Ramos (cell line): Measurements from ENCODE around the gene POTEC.
"Not testable (repeated sequence)": the region's sequence is repeated elsewhere in the genome, so short reads cannot be mapped to it uniquely, and the experiment has no call there.

Experiments used
- in situ Hi-C: fragments of 300-500 bp; cut with MboI; formaldehyde crosslinking; loops from one replicate; pipeline ENCODE4 v1.14.3; 2022; ENCODE audit warnings: low sequenced_read_pairs; ENCODE audit not compliant: unreplicated experiment

POTEC gene

GRCh38 chr18:14543446-14543964, at the start of gene POTEC:
TSS of gene POTEC (minus strand) at chr18:14543600. CDS start at chr18:14543146, 454 bp downstream.
- in situ Hi-C loops = not testable (repeated sequence)

DNA sequence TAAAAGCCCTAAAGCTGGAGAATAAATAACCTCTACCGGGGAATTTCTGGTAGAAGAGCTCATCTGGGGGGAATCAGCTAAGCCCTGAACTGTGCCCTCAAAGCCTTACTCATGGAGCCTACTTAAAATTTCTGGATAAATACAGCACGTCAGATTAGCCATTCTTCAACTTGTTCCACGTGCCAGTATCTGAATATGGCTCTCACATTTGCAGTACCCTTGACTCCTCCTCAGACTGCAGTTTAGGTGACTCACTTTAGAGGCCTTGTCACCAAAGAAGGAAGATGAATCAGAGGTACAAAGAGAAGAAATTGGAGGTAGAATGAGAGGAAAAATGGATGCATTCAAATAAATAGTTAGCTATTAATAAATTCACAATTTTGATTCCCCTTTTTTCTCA, 34.6 kb upstream of the POTEC start:
- in situ Hi-C loops = no loop called here

DNA sequence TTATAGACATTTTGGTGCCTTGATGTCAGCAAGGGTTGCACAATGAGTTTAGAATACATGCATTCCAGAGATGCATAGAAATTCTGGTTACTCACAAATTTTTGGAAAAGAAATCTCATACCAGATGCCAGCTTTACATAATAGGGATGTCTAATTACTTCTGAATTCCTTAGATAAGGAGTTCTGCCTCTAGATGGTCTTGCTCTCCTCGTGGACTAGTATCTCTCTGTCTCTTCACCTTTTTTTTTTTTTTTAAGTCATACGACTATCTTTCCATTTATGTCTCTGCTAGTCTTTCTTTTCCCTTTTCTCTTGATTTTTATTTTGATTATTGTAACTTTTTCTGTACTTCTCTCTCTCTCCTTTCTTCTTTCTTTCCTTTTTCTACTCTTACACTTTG, 16.1 kb upstream of the POTEC start:
- in situ Hi-C loops = not testable (repeated sequence)

DNA sequence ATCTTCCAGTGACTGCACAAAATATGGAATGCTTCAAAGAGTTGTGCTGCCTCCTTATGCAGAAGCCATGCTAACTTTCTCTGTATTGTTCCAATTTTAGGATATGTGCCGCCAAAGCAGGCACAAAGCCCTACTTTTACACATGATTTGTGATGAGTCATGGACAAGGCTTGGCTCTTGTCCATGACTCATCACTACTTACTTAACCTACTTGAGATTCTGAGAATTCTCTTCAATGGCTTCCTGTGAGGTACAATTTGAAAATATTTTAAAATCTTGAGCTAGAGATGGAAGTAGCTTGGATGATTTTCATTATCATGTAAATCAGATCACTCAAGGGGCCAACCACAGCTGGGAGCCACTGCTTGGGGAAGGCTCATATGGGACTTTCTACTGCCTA, 11.7 kb downstream of the POTEC start:
- in situ Hi-C loops = not testable (repeated sequence)

DNA sequence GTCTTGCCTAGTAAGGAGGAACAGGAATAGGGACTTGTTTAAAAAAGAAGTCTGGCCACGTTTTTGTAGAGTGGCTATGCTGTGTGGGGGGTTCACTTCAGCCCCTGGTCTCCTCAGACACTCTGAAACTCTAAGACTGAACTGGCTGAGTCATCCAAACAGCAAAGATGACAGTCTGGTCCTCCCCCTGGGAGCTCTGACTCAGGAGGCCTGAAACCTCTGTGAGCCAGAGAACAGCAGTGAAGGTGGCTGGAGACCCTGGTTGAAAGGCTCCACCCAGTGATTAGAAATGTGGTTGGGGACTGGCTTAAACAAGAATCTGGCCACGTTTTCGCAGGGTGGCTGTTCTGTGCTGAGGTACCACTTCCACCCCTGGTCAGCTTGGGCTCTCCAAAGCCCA, 32.7 kb downstream of the POTEC start:
- in situ Hi-C loops = not testable (repeated sequence)

GRCh38 chr18:14503691-14504090, 39.7 kb downstream of the POTEC start:
- in situ Hi-C loops = not testable (repeated sequence)

DNA sequence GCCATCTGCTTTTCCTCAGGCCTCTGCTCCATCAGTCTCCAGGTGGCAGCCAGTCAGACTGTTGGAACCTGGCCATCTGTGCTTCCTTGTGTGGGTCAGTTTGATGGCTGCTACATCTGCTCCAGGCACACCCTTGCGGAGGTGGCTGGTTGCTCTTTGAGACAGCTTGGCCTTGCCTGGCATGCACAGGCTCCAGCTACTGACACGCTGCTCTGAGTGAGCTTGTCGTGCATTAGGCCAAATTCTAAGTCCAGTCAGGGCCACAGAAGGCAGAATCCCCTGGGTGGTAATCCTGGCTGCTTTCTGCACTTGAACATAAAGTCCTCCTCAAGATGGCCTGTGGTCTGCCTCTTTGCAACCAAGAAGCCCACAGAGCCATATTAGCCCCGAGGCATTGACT, 41.5 kb downstream of the POTEC start:
- in situ Hi-C loops = not testable (repeated sequence)

- in situ Hi-C loops = not testable (repeated sequence)
Observed at GRCh38 chr18:14489256-14490014, 54.0 kb downstream of the POTEC start.

- in situ Hi-C loops = not testable (repeated sequence)
Observed at GRCh38 chr18:14488789-14489188, 54.6 kb downstream of the POTEC start.

- in situ Hi-C loops = not testable (repeated sequence)
Observed at GRCh38 chr18:14486926-14487580, 56.3 kb downstream of the POTEC start.

- in situ Hi-C loops = not testable (repeated sequence)
Observed at GRCh38 chr18:14479076-14479475, 64.3 kb downstream of the POTEC start.

DNA sequence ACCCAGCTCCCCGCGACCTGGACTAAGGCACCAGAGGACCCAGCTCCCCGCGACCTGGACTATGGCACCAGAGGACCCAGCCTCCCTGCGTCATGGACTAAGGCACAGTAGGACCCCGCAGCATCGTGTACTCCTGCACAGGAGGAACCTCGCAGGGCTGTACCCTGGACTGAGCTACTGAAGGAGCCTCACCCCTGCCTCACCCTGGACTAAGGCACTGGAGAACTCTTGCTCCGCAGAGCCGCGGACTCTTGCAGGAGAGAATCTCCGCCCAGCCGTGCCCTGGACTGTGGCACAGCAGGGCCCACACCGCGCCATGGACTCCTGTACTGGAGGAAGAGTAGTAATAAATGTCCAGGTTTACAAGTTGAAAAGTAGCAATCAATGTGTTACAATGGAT, 67.9 kb downstream of the POTEC start:
- in situ Hi-C loops = not testable (repeated sequence)

DNA sequence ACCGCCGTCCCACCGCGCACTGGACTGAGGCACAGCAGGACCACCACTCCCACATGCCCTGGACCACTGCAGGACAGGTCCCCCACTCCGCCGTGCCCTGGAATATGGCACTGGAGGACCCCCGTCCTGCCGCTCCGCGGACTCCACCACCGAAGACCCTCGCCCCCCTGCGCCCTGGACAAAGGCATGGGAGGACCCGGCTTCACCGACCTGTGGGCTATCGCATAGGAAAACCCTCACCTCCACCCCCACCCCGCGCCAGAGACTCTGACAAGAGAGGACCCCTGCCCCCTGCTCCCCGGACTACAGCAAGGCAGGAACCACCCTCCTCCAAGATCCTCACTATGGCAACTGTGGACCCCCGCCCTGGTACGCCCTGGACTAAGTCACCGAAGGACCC, 68.6 kb downstream of the POTEC start:
- in situ Hi-C loops = not testable (repeated sequence)

GRCh38 chr18:14474007-14474720, 69.2 kb downstream of the POTEC start:
- in situ Hi-C loops = not testable (repeated sequence)

- in situ Hi-C loops = not testable (repeated sequence)
Observed at GRCh38 chr18:14473250-14474006, 70.0 kb downstream of the POTEC start.

- in situ Hi-C loops = not testable (repeated sequence)
Observed at GRCh38 chr18:14471286-14471685, 72.1 kb downstream of the POTEC start.

DNA sequence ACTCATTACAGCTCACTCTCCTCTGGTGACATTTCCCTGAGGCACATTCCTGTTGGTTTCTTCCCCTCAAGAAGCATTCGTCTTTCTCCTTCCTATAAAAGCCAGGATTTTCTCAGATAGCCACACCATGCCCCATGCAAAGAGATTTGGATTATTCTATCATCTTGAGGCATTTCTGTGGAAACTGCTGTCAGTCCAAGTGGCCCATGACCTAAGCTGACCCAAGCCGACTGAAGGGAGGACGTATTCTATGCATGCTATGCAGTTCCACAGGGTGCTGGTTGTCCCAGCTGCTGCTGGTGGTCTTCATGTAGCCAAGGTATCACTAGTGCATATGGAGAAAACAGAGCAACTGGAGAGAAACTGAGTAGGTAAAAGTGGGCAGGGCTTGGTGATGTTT, 73.0 kb downstream of the POTEC start:
- in situ Hi-C loops = not testable (repeated sequence)

- in situ Hi-C loops = not testable (repeated sequence)
Observed at GRCh38 chr18:14470046-14470445, 73.4 kb downstream of the POTEC start.

- in situ Hi-C loops = not testable (repeated sequence)
Observed at GRCh38 chr18:14465989-14466388, 77.4 kb downstream of the POTEC start.
